ENCODE data around the gene ARHGEF40.

GRCh38 chr14:21049271-21049673, 20.8 kb upstream of the ARHGEF40 start:
- TF ChIP-seq, protein P1, sequence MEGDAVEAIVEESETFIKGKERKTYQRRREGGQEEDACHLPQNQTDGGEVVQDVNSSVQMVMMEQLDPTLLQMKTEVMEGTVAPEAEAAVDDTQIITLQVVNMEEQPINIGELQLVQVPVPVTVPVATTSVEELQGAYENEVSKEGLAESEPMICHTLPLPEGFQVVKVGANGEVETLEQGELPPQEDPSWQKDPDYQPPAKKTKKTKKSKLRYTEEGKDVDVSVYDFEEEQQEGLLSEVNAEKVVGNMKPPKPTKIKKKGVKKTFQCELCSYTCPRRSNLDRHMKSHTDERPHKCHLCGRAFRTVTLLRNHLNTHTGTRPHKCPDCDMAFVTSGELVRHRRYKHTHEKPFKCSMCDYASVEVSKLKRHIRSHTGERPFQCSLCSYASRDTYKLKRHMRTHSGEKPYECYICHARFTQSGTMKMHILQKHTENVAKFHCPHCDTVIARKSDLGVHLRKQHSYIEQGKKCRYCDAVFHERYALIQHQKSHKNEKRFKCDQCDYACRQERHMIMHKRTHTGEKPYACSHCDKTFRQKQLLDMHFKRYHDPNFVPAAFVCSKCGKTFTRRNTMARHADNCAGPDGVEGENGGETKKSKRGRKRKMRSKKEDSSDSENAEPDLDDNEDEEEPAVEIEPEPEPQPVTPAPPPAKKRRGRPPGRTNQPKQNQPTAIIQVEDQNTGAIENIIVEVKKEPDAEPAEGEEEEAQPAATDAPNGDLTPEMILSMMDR (conservative IDR thresholded peaks at IDR 0.05; ENCODE audit: low read depth, low read length) = no peak
- TF ChIP-seq EZH2phosphoT487 (IDR thresholded peaks at IDR 0.05; ENCODE audit: borderline replicate concordance, low read length) (no peak), EZH2 (IDR thresholded peaks at IDR 0.05; ENCODE audit: low read length, unreplicated experiment) (no peak)
